22Rv1 (cell line): Measurements from ENCODE around the gene LYPD6B.

Experiments
- ZFX ChIP-seq: fragments of 450-650 bp; IDR thresholded peaks from 2 replicates; pipeline ENCODE4 v1.6.1; 2017; ENCODE audit warnings: antibody characterized with exemption, borderline replicate concordance
- TF ChIP-seq, protein P1 (sequence below): fragments of 450-650 bp; IDR thresholded peaks from 2 replicates; pipeline ENCODE4 v1.5.1; 2017; ENCODE audit warnings: mild to moderate bottlenecking

DNA sequence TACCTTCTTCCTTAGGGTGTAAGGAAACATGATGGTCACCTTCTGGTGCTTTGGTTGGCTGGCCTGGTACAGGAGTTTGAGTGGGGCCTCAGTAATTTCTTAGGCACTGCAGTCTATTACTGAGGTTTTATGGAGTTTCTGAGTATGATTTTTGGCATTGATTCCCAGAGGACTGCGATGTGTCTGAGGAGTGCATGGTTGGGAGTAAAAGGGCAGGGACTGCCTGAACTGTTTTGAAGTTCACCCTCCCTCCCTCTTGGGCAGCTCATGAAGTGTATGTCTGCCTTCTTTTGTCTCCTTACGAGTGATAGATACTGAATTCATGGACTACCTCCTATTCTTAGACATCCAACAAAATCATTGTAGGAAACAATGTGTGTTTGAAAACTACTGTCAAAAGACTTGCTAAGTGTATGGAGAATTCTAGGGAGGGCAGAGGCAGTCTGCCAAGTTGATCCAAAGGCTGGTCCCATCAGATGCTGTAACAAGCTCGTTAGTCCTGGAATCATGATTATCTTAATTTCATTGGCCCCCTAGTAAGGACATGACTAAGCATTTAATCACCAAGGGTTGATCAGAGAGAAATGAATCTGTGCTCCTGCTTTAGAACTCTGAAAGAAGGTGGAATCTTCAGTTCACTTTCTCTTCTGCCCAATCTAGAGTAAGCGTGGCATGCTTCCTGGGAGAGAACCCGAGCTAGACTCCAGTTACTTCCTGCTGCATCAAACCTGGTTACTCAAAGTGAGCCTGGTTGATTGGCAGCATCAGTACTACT lies 26.5 kb downstream of the LYPD6B start:
- TF ChIP-seq, protein P1, sequence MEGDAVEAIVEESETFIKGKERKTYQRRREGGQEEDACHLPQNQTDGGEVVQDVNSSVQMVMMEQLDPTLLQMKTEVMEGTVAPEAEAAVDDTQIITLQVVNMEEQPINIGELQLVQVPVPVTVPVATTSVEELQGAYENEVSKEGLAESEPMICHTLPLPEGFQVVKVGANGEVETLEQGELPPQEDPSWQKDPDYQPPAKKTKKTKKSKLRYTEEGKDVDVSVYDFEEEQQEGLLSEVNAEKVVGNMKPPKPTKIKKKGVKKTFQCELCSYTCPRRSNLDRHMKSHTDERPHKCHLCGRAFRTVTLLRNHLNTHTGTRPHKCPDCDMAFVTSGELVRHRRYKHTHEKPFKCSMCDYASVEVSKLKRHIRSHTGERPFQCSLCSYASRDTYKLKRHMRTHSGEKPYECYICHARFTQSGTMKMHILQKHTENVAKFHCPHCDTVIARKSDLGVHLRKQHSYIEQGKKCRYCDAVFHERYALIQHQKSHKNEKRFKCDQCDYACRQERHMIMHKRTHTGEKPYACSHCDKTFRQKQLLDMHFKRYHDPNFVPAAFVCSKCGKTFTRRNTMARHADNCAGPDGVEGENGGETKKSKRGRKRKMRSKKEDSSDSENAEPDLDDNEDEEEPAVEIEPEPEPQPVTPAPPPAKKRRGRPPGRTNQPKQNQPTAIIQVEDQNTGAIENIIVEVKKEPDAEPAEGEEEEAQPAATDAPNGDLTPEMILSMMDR = no peak
- no peak for TF ChIP-seq ZFX
